Natural killer cell (primary cell): ENCODE results near the gene RNF175. TPM values are rescaled to one million over a fixed set of nuclear protein-coding genes. Genes with fewer than 3 reads are reported as not detected.
A peak's percentile ranks its signal among the peaks of the same experiment; 100 is the strongest.

Experiments used
- ATAC-seq, 3 donors: fragments of 150-1000 bp in 2 of 3; fragments of 200-7000 bp in 1 of 3; cut with Tn5 transposase; 1 replicate in 1 of 3; 2 replicates in 2 of 3; pipeline ENCODE4 v1.10.0; 2021; ENCODE audit warnings: mild to moderate bottlenecking in 2 of 3, moderate library complexity in 2 of 3
- DNase-seq, 2 donors: peaks; one replicate each; pipeline versions ENCODE4 v3.0.0 to v3.0.0-alpha.2; 2013 to 2021; ENCODE audit warnings: mixed read lengths in 1 of 2
- H3K27ac ChIP-seq: one replicate; pipeline ENCODE4 v1.5.1; 2013; ENCODE audit warnings: mild to moderate bottlenecking, low read length
- H3K27me3 ChIP-seq: one replicate; pipeline ENCODE4 v1.6.1; 2013; ENCODE audit warnings: low read length; ENCODE audit not compliant: control insufficient read depth, insufficient read depth
- H3K36me3 ChIP-seq: one replicate; pipeline ENCODE4 v1.6.1; 2013; ENCODE audit warnings: low read length; ENCODE audit not compliant: control insufficient read depth, insufficient read depth
- H3K4me1 ChIP-seq: one replicate; pipeline ENCODE4 v1.6.1; 2013; ENCODE audit warnings: low read length; ENCODE audit not compliant: control insufficient read depth, insufficient read depth
- H3K4me3 ChIP-seq: one replicate; pipeline ENCODE4 v1.5.1; 2013; ENCODE audit warnings: low read length
- H3K9me3 ChIP-seq: one replicate; pipeline ENCODE4 v1.6.1; 2013; ENCODE audit warnings: low read length; ENCODE audit not compliant: control insufficient read depth, insufficient read depth
- H3K27ac Mint-ChIP-seq, 2 donors: one replicate each; pipeline ENCODE4 v1.8.0; 2022; ENCODE audit warnings: mild to moderate bottlenecking in 2 of 2, mixed read lengths in 2 of 2, moderate library complexity in 1 of 2
- H3K27me3 Mint-ChIP-seq, 2 donors: one replicate each; pipeline ENCODE4 v1.8.0; 2022; ENCODE audit warnings: low read depth in 2 of 2, mixed read lengths in 2 of 2
- H3K36me3 Mint-ChIP-seq: one replicate; pipeline ENCODE4 v1.8.0; 2022; ENCODE audit warnings: mixed read lengths
- H3K4me1 Mint-ChIP-seq, 2 donors: one replicate each; pipeline ENCODE4 v1.8.0; 2022; ENCODE audit warnings: mixed read lengths in 2 of 2
- H3K4me3 Mint-ChIP-seq: one replicate; pipeline ENCODE4 v1.8.0; 2022; ENCODE audit warnings: mild to moderate bottlenecking, moderate library complexity, mixed read lengths
- H3K9me3 Mint-ChIP-seq, 2 donors: one replicate each; pipeline ENCODE4 v1.8.0; 2022; ENCODE audit warnings: mixed read lengths in 2 of 2
- CTCF ChIP-seq: fragments of 200-600 bp; IDR thresholded peaks from one replicate; pipeline ENCODE4 v1.8.0; 2022; ENCODE audit warnings: antibody characterized with exemption
- WGBS: methylation state at CpG from one replicate; pipeline ENCODE4 v1.1.7; 2013; ENCODE audit warnings: missing lambda C conversion rate; ENCODE audit not compliant: insufficient coverage; 5-methylcytosine and 5-hydroxymethylcytosine counted together
- intact Hi-C: fragments of 100-400 bp; cut with micrococcal nuclease; formaldehyde crosslinking; loops from one replicate; pipeline ENCODE4 v1.14.2; 2022
- total RNA-seq, 4 donors: library from RNA; stranded (reverse); fragments of 120-200 nt in 1 of 4; gene quantifications; one replicate each; pipeline versions ENCODE4 v1.2.3 to v1.2.4, GENCODE V29; 2013 to 2022

The RNF175 gene
- total RNA-seq, 3 donors from 2014 or later (not counting 1 experiment from before 2014, with no cell fraction given): 0.07 TPM; not detected in 2

- no peak for TF ChIP-seq CTCF
- Histone ChIP-seq H3K27me3 (no peaks in the 10 kb centered on the region), H3K27ac (no peak overlapping the region), H3K36me3 (no peaks in the 10 kb centered on the region), H3K4me1 (peaks cover 11% of the 10 kb centered on the region), H3K4me3 (no peak overlapping the region), H3K9me3 (no peaks in the 10 kb centered on the region)
- H3K27me3 Mint-ChIP-seq: peaks cover 5 to 10% of the 10 kb centered on the region in 2 donors
- peaks cover 0 to 7% of the 10 kb centered on the region in 2 donors for H3K4me1 Mint-ChIP-seq
- H3K36me3 Mint-ChIP-seq: no peaks in the 10 kb centered on the region
- H3K4me3 Mint-ChIP-seq: no peak overlapping the region
- no peak for ATAC-seq
- H3K27ac Mint-ChIP-seq: no peak overlapping the region
- no peak for DNase-seq
- WGBS: 77% methylated on average over 1 of the region's 1 CpG
- peaks cover 9 to 10% of the 10 kb centered on the region in 2 donors for H3K9me3 Mint-ChIP-seq
- intact Hi-C loops: no loop called here
Measured at GRCh38 chr4:153663667-153664066, 96.2 kb downstream of the RNF175 start.

- Histone ChIP-seq H3K27ac (no peak overlapping the region), H3K27me3 (no peaks in the 10 kb centered on the region), H3K9me3 (no peaks in the 10 kb centered on the region), H3K4me1 (peaks cover 11% of the 10 kb centered on the region), H3K4me3 (no peak overlapping the region), H3K36me3 (no peaks in the 10 kb centered on the region)
- H3K4me1 Mint-ChIP-seq: peaks cover 0 to 7% of the 10 kb centered on the region in 2 donors
- ATAC-seq (no peak), DNase-seq (no peak)
- no peak overlapping the region for H3K4me3 Mint-ChIP-seq
- TF ChIP-seq CTCF: no peak
- no peak overlapping the region for H3K27ac Mint-ChIP-seq
- H3K36me3 Mint-ChIP-seq: no peaks in the 10 kb centered on the region
- intact Hi-C loops: no loop called here
- H3K9me3 Mint-ChIP-seq: peaks cover 9 to 10% of the 10 kb centered on the region in 2 donors
- whole genome bisulfite sequencing: 84% methylated on average over 1 of the region's 1 CpG
- H3K27me3 Mint-ChIP-seq: peaks cover 5 to 6% of the 10 kb centered on the region in 2 donors
Measured at GRCh38 chr4:153661908-153662307, 97.9 kb downstream of the RNF175 start.

DNA sequence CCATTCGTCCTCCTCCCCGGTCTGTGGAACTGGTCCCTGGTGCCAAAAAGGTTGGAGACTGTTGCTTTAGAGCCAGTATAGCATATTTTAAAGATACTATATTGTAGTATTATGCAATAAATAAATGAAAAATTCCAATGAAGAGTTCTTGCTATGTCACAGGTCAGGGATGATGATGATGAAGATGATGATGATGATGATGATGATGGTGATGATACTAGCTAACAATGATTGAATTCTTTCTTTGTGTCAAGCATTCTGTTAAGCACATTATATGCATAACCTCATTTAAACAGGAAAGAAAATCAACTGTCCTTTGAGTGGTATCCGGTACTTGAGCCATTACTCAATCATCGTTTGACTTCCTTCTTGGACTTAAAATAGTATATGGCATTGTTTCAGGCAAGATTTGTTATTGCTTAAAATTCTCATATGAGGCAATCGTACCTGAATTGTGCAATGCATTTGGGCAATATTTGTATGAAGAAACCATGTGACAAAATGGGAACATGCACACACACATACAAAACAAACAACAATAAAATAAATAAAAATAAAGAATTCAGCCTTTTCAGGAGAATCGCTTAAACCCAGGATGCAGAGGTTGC lies 98.5 kb downstream of the RNF175 start:
- no peaks in the 10 kb centered on the region for H3K36me3 ChIP-seq
- peaks cover 9 to 10% of the 10 kb centered on the region in 2 donors for H3K9me3 Mint-ChIP-seq
- 66% methylated on average over 5 of the region's 6 CpGs for WGBS
- no peaks in the 10 kb centered on the region for H3K27me3 ChIP-seq
- no peak for DNase-seq
- H3K36me3 Mint-ChIP-seq: no peaks in the 10 kb centered on the region
- H3K27ac Mint-ChIP-seq: no peak overlapping the region
- H3K27ac ChIP-seq: no peak overlapping the region
- peak in 1 of 3 donors; percentile 52 for ATAC-seq
- H3K27me3 Mint-ChIP-seq: peaks cover 5 to 6% of the 10 kb centered on the region in 2 donors
- intact Hi-C loops: no loop called here
- H3K4me1 Mint-ChIP-seq: peaks cover 0 to 7% of the 10 kb centered on the region in 2 donors
- peaks cover 11% of the 10 kb centered on the region for H3K4me1 ChIP-seq
- no peak for TF ChIP-seq CTCF
- H3K9me3 ChIP-seq: no peaks in the 10 kb centered on the region
- H3K4me3 ChIP-seq: no peak overlapping the region
- H3K4me3 Mint-ChIP-seq: no peak overlapping the region

Other genes with a start within 250 kb of the RNF175 start
- 10 to 100 TPM in 1 of 3 donors, 1 to 10 TPM in 2; 2.7 to 20.4 (median 6.3) TPM for gene TLR2, start 75.7 kb downstream of the RNF175 start, total RNA-seq
- gene SFRP2, start 29.1 kb upstream of the RNF175 start, total RNA-seq: not detected